Thymus (tissue), 11 donors: ENCODE data around the gene SCYL1. TPM values are rescaled to one million over a fixed set of nuclear protein-coding genes. Genes with fewer than 3 reads are reported as not detected.
"Not testable (repeated sequence)": the region's sequence is repeated elsewhere in the genome, so short reads cannot be mapped to it uniquely, and the experiment has no call there.

Experiments used
- DNase-seq, 9 donors: peaks; one replicate each; pipeline ENCODE4 v3.0.0-alpha.2; 2013; ENCODE audit warnings: low spot score in 9 of 9, low read depth in 6 of 9, missing footprints in 1 of 9
- H3K27ac ChIP-seq, 2 donors: one replicate each; pipeline ENCODE4 v1.5.1; 2013; ENCODE audit warnings: control low read depth in 1 of 2, low read depth in 1 of 2, low read length in 1 of 2, mild to moderate bottlenecking in 1 of 2, moderate library complexity in 1 of 2
- H3K27me3 ChIP-seq, 2 donors: one replicate each; pipeline ENCODE4 v1.5.1; 2013; ENCODE audit warnings: low read length in 1 of 2; ENCODE audit not compliant: control insufficient read depth in 2 of 2, insufficient read depth in 1 of 2
- H3K36me3 ChIP-seq, 2 donors: one replicate each; pipeline ENCODE4 v1.5.1; 2013; ENCODE audit warnings: low read length in 1 of 2, mild to moderate bottlenecking in 1 of 2, moderate library complexity in 1 of 2; ENCODE audit not compliant: control insufficient read depth in 2 of 2, insufficient read depth in 2 of 2
- H3K4me1 ChIP-seq, 2 donors: one replicate each; pipeline ENCODE4 v1.5.1; 2013; ENCODE audit warnings: low read length in 2 of 2; ENCODE audit not compliant: control insufficient read depth in 2 of 2, insufficient read depth in 2 of 2
- H3K4me3 ChIP-seq, 2 donors: one replicate each; pipeline ENCODE4 v1.5.1; 2013; ENCODE audit warnings: low read length in 2 of 2, control low read depth in 1 of 2, mild to moderate bottlenecking in 1 of 2
- H3K9me3 ChIP-seq, 2 donors: one replicate each; pipeline ENCODE4 v1.5.1; 2013; ENCODE audit warnings: low read length in 1 of 2, mild to moderate bottlenecking in 1 of 2; ENCODE audit not compliant: control insufficient read depth in 2 of 2, insufficient read depth in 1 of 2
- WGBS: extraction: QIAGEN DNeasy Blood & Tissue Kit; methylation state at CpG from one replicate; pipeline ENCODE4 v1.1.7; 2013; 5-methylcytosine and 5-hydroxymethylcytosine counted together
- polyA plus RNA-seq: library from polyadenylated mRNA; stranded (reverse); fragments of 200-250 nt; gene quantifications from one replicate; pipeline ENCODE4 v1.2.3, GENCODE V29; 2013
- total RNA-seq: library from RNA; stranded (reverse); fragments of 120-200 nt; gene quantifications from one replicate; pipeline ENCODE4 v1.2.4, GENCODE V29; 2013
- donor health status: healthy.

Gene SCYL1
- total and polyA plus RNA-seq, 2 donors, result 41.0 to 68.1 TPM

- peaks cover 55 to 62% of the 10 kb centered on the region in 2 donors for H3K36me3 ChIP-seq
- peak overlapping the region; percentile 70 to 100 for H3K27ac ChIP-seq
- peak overlapping the region; percentile 83 to 100 for H3K4me3 ChIP-seq
- H3K9me3 ChIP-seq, result no peaks in the 10 kb centered on the region
- H3K4me1 ChIP-seq, result peaks cover 3 to 31% of the 10 kb centered on the region in 2 donors
- no peaks in the 10 kb centered on the region for H3K27me3 ChIP-seq
- WGBS, result under 1% methylated on average over 3 of the region's 3 CpGs
- peak in 1 of 9 donors; percentile 47 for DNase-seq
Observed at GRCh38 chr11:65503368-65503948, 21.4 kb upstream of the SCYL1 start.

- peaks cover 3 to 32% of the 10 kb centered on the region in 2 donors for H3K4me1 ChIP-seq
- DNase-seq, result peak in 3 of 9 donors; percentile 43 to 61 (median 44)
Observed at GRCh38 chr11:65503949-65504673, 20.8 kb upstream of the SCYL1 start.

GRCh38 chr11:65504674-65505465 is 20.0 kb upstream of the SCYL1 start:
- DNase-seq, result peak in 2 of 9 donors; percentile 19 to 47
- H3K4me1 ChIP-seq, result peaks cover 3 to 33% of the 10 kb centered on the region in 2 donors
- peak overlapping the region; percentile 83 to 100 for H3K4me3 ChIP-seq
- H3K36me3 ChIP-seq, result peaks cover 55 to 62% of the 10 kb centered on the region in 2 donors
- WGBS, result 26% methylated on average over 8 of the region's 8 CpGs
- no peaks in the 10 kb centered on the region for H3K9me3 ChIP-seq
- peak overlapping the region; percentile 79 to 100 for H3K27ac ChIP-seq
- H3K27me3 ChIP-seq, result no peaks in the 10 kb centered on the region

More at GRCh38 chr11:65503949-65504673, 20.8 kb upstream of the SCYL1 start:
- peak overlapping the region; percentile 15 to 100 for H3K27ac ChIP-seq
- peak overlapping the region; percentile 83 to 100 for H3K4me3 ChIP-seq
- H3K36me3 ChIP-seq, result peaks cover 55 to 62% of the 10 kb centered on the region in 2 donors
- WGBS, result under 1% methylated on average over 3 of the region's 3 CpGs
- no peaks in the 10 kb centered on the region for H3K9me3 ChIP-seq
- H3K27me3 ChIP-seq, result no peaks in the 10 kb centered on the region

GRCh38 chr11:65505466-65506289 is 19.2 kb upstream of the SCYL1 start:
- Histone ChIP-seq H3K9me3 (no peaks in the 10 kb centered on the region), H3K4me1 (peaks cover 3 to 37% of the 10 kb centered on the region in 2 donors), H3K27ac (peak overlapping the region; percentile 88 to 100), H3K36me3 (peaks cover 49 to 62% of the 10 kb centered on the region in 2 donors), H3K4me3 (peak overlapping the region; percentile 83 to 100), H3K27me3 (no peaks in the 10 kb centered on the region)
- DNase-seq, result peak in 2 of 9 donors; percentile 20 to 49
- 49% methylated on average over 12 of the region's 12 CpGs for WGBS

GRCh38 chr11:65506290-65506771 is 18.6 kb upstream of the SCYL1 start:
- 76% methylated on average over 4 of the region's 4 CpGs for WGBS
- Histone ChIP-seq H3K4me3 (peak overlapping the region in 1 of 2 donors; percentile 100), H3K27ac (peak overlapping the region; percentile 84 to 100), H3K4me1 (peaks cover 3 to 38% of the 10 kb centered on the region in 2 donors), H3K36me3 (peaks cover 46 to 59% of the 10 kb centered on the region in 2 donors), H3K9me3 (no peaks in the 10 kb centered on the region), H3K27me3 (no peaks in the 10 kb centered on the region)
- DNase-seq, result peak in 1 of 9 donors; percentile 67

DNA sequence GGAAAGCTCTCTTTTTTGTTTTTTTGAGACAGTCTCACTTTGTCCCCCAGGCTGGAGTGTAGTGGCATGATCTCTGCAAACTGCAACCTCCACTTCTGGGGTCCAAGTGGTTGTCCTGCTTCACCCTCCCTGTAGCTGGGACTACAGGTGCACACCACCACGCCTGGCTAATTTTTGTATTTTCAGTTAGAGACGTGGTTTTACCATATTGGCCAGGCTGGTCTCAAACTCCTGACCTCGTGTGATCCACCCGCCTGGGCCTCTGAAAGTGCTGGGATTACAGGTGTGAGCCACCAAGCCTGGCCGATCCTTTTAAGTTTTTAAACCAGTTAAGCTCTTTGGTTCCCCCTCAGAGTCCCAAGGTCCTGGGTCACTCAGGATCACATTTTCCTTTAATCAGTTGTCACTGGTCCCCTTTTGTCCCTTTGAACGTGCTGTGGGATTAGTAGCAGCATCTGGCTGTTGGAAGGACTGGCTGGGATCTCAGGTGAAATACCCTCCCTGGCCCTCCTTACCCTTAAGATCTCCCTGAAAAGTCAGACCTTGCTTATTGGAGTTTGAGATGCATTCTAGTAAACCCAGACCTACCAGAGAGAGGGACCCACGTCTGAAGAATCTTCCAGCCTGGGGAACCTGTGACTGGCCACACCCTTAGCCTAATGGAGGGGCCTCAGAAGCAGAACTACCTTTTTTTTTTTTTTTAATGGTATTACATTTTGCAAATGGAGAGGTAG is 17.9 kb upstream of the SCYL1 start:
- Histone ChIP-seq H3K36me3 (peaks cover 39 to 53% of the 10 kb centered on the region in 2 donors), H3K4me3 (peak overlapping the region in 1 of 2 donors; percentile 100), H3K27ac (peak overlapping the region; percentile 84 to 100), H3K27me3 (no peaks in the 10 kb centered on the region), H3K4me1 (peaks cover 3 to 38% of the 10 kb centered on the region in 2 donors), H3K9me3 (no peaks in the 10 kb centered on the region)
- DNase-seq, result peak in 3 of 9 donors; percentile 46 to 74 (median 53)
- 60% methylated on average over 7 of the region's 7 CpGs for WGBS

DNA sequence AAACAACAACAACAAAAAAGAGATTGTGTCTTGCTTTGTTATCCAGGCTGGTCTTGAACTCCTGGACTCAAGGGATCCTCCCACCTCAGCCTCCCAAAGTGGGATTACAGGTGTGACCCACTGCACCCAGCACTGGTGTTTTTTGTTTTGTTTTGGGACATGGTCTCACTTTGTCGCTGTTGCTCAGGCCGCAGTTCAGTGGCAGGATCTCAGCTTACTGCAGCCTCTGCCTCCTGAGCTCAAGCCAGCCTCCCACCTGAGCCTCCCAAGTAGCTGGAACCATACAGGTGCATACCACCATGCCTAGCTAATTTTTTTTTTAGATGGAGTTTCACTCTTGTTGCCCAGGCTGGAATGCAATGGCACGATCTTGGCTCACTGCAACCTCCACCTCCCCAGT is 12.6 kb upstream of the SCYL1 start:
- 99% methylated on average over 3 of the region's 3 CpGs for WGBS

More for the DNA sequence above, 12.6 kb upstream of the SCYL1 start:
- H3K4me1 ChIP-seq, result peaks cover 0 to 19% of the 10 kb centered on the region in 2 donors
- H3K9me3 ChIP-seq, DNase-seq, H3K4me3 ChIP-seq, H3K27ac ChIP-seq, H3K36me3 ChIP-seq, H3K27me3 ChIP-seq: not testable (repeated sequence)
